Parathyroid adenoma (tissue), 2 donors: ENCODE measurements around the gene PTPRB.

Source experiments
- H2AFZ ChIP-seq: fragments of 300-600 bp; sonication (generic); one replicate; pipeline ENCODE4 v1.7.0; 2017; ENCODE audit warnings: antibody characterized with exemption, mild to moderate bottlenecking
- H3K27ac ChIP-seq: fragments of 300-600 bp; sonication (generic); one replicate; pipeline ENCODE4 v1.7.0; 2017
- H3K27me3 ChIP-seq: fragments of 300-600 bp; sonication (generic); one replicate; pipeline ENCODE4 v1.7.0; 2017; ENCODE audit warnings: low read length; ENCODE audit not compliant: control insufficient read depth, insufficient read depth
- H3K36me3 ChIP-seq: fragments of 300-600 bp; sonication (generic); one replicate; pipeline ENCODE4 v1.7.0; 2017; ENCODE audit warnings: low read length; ENCODE audit not compliant: control insufficient read depth, insufficient read depth
- H3K4me1 ChIP-seq: fragments of 300-600 bp; sonication (generic); one replicate; pipeline ENCODE4 v1.7.0; 2017; ENCODE audit warnings: control low read depth
- H3K4me2 ChIP-seq: fragments of 300-600 bp; sonication (generic); one replicate; pipeline ENCODE4 v1.7.0; 2017; ENCODE audit warnings: low read length
- H3K4me3 ChIP-seq: fragments of 300-600 bp; sonication (generic); one replicate; pipeline ENCODE4 v1.7.0; 2017; ENCODE audit warnings: low read depth, low read length
- H3K79me2 ChIP-seq: fragments of 300-600 bp; sonication (generic); one replicate; pipeline ENCODE4 v1.7.0; 2017; ENCODE audit warnings: control low read depth
- H3K9ac ChIP-seq: fragments of 300-600 bp; sonication (generic); one replicate; pipeline ENCODE4 v1.7.0; 2017; ENCODE audit warnings: mild to moderate bottlenecking
- H3K9me3 ChIP-seq: fragments of 300-600 bp; sonication (generic); one replicate; pipeline ENCODE4 v1.7.0; 2017; ENCODE audit warnings: low read length; ENCODE audit not compliant: control insufficient read depth
- CTCF ChIP-seq: fragments of 300-600 bp; sonication (generic); IDR thresholded peaks from one replicate; pipeline ENCODE4 v1.7.0; 2017; ENCODE audit warnings: antibody characterized with exemption, mild to moderate bottlenecking
- donor health status: primary hyperparathyroidism.

Gene PTPRB

DNA sequence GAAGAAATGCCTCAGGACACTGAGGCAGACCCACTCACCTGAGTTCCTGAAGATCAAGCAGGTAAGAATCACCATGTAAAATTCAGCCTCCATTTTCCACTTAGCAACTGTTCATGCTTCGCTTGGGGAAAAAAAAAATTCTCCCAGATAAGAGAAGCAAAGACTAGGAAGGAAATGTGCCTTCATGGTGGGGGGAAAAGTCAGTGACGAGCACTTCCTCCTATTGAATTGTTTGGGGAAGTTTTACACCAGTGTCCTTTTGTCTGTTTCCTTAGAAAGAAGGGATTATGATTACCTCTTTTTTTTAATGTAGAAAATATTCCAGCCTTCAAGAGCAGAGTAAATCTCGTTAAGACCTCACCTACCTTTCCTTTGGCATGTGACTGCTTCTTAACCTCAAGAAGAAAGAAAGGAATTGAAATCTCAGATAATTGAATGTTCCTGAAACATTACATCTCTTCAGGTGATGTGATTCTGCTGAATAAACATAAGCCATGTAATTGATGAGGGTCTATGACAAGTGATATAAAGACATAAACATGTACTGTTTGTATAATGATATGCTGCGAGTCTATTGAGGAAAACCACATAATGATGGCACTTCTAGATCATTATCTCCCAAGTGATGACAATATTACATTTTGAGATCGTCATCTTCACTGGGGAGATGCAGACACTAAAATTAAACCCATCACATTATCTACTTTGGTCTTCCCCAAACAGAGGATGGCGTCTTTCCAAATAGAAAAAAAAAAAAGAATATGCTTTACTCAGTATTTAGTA lies at the start of gene PTPRB:
PTPRB (minus strand) TSS at position 127 of the 783 bp plus-strand sequence; CDS start at position 93, 34 bp downstream.
- H3K4me3 ChIP-seq: peak within 1 kb of the TSS; percentile 36
- no peaks in the 10 kb centered on the region for H3K27me3 ChIP-seq
- H3K4me1 ChIP-seq: no peaks in the 10 kb centered on the region
- H2AFZ ChIP-seq: no peak within 1 kb of the TSS
- H3K4me2 ChIP-seq: no peak within 1 kb of the TSS
- H3K9me3 ChIP-seq: no peaks in the 10 kb centered on the region
- peak within 1 kb of the TSS; percentile 55 for H3K27ac ChIP-seq
- H3K36me3 ChIP-seq: no peaks in the 10 kb centered on the region
- TF ChIP-seq CTCF: no peak
- no peaks in the 10 kb centered on the region for H3K79me2 ChIP-seq
- no peak within 1 kb of the TSS for H3K9ac ChIP-seq

DNA sequence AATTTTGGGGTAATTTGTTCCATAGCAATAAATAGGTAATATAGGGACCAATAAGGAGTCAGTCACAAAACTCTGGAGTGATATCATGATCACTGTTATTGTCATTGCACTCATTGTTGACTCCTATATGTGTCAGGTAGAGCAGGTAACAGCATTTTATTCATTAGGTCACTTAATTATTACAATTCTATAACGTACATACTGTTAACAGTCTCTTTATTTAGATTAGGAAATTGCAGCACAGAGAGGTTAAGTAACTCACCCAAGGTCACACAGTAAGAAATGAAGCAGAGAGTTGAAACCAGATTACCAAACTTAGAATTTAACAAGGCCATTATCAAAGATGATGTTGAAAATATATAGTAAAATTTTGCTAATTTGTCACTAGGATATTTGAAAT lies 49.7 kb upstream of the PTPRB start:
- H3K4me3 ChIP-seq: no peak overlapping the region
- no peak overlapping the region for H2AFZ ChIP-seq
- no peak for TF ChIP-seq CTCF
- H3K27me3 ChIP-seq: no peaks in the 10 kb centered on the region
- H3K9me3 ChIP-seq: no peaks in the 10 kb centered on the region
- H3K79me2 ChIP-seq: no peaks in the 10 kb centered on the region
- H3K4me2 ChIP-seq: no peak overlapping the region
- no peaks in the 10 kb centered on the region for H3K4me1 ChIP-seq
- no peak overlapping the region for H3K27ac ChIP-seq
- H3K9ac ChIP-seq: no peak overlapping the region
- no peaks in the 10 kb centered on the region for H3K36me3 ChIP-seq

DNA sequence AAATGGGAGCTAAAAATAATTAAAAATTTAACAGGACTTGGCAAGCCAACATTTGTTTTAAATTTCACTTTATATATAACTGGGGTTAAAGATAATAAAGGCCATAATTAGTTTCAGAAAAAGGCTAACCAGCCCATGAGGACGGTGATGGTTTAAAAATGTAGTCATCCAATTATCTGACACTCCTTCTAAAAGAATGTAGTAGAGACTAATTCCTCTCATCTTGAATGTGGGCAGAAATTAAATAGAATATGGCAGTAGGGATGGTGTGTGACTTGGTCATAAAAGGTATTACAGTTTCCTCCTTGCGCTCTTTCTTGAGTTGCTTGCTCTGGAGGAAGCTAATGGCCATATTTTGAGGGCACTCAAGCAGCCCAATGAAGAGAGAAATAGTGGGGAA lies 49.1 kb upstream of the PTPRB start:
- no peak overlapping the region for H3K9ac ChIP-seq
- no peaks in the 10 kb centered on the region for H3K36me3 ChIP-seq
- no peaks in the 10 kb centered on the region for H3K27me3 ChIP-seq
- no peaks in the 10 kb centered on the region for H3K9me3 ChIP-seq
- H2AFZ ChIP-seq: no peak overlapping the region
- no peak for TF ChIP-seq CTCF
- no peak overlapping the region for H3K4me3 ChIP-seq
- no peaks in the 10 kb centered on the region for H3K4me1 ChIP-seq
- no peak overlapping the region for H3K27ac ChIP-seq
- no peaks in the 10 kb centered on the region for H3K79me2 ChIP-seq
- no peak overlapping the region for H3K4me2 ChIP-seq

- TF ChIP-seq CTCF: no peak
- H3K36me3 ChIP-seq: no peaks in the 10 kb centered on the region
- no peak overlapping the region for H3K4me3 ChIP-seq
- H3K9ac ChIP-seq: no peak overlapping the region
- H3K4me1 ChIP-seq: no peaks in the 10 kb centered on the region
- H3K79me2 ChIP-seq: no peaks in the 10 kb centered on the region
- H3K9me3 ChIP-seq: no peaks in the 10 kb centered on the region
- no peaks in the 10 kb centered on the region for H3K27me3 ChIP-seq
- no peak overlapping the region for H2AFZ ChIP-seq
- H3K27ac ChIP-seq: no peak overlapping the region
- H3K4me2 ChIP-seq: no peak overlapping the region
Observed at GRCh38 chr12:70683976-70684375, 46.7 kb upstream of the PTPRB start.

DNA sequence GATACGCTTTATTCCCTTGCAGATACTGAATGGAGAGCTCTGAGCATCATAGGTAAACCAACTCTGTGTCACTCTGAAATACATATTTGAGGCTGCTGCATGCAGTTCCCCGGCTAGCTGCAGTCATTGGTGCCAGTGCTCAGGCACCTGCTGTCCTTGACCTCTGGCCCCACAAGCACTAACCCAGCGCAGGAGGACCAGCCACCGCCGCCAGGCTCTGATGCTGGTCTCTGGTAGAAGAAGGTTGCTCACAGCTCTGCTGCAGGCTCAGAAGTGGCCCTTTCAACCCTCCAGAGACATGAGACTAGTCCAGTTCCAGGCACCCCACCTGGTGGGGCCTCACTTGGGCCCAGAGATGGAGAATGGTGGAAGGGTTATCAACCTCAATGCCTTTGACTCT lies 34.5 kb upstream of the PTPRB start:
- no peaks in the 10 kb centered on the region for H3K36me3 ChIP-seq
- H3K4me2 ChIP-seq: no peak overlapping the region
- no peaks in the 10 kb centered on the region for H3K27me3 ChIP-seq
- H3K27ac ChIP-seq: no peak overlapping the region
- H3K4me3 ChIP-seq: no peak overlapping the region
- H3K79me2 ChIP-seq: no peaks in the 10 kb centered on the region
- no peaks in the 10 kb centered on the region for H3K9me3 ChIP-seq
- no peak overlapping the region for H3K9ac ChIP-seq
- no peak for TF ChIP-seq CTCF
- H2AFZ ChIP-seq: no peak overlapping the region
- no peaks in the 10 kb centered on the region for H3K4me1 ChIP-seq
